NCI-H345 treated with DMSO at 0.1 percent for 48 hours (cell line): ENCODE results near the gene RAI2.

ENCODE experiments used
- DNase-seq: peaks from one replicate; lab custom pipeline; 2025; ENCODE audit not compliant: unreplicated experiment; lab: John Stamatoyannopoulos, UW

The RAI2 gene

GRCh38 chrX:17860811-17861488, at the start of gene RAI2:
TSS of gene RAI2 (minus strand) at chrX:17861298. CDS start at chrX:17802010, 59,288 bp downstream.
- no peak for DNase-seq

- DNase-seq = no peak
Observed at GRCh38 chrX:17888421-17888820, 27.3 kb upstream of the RAI2 start.

GRCh38 chrX:17882680-17883079, 21.6 kb upstream of the RAI2 start:
- DNase-seq = no peak

GRCh38 chrX:17878028-17878670, 17.1 kb upstream of the RAI2 start:
- DNase-seq = no peak

GRCh38 chrX:17876135-17876534, 15.0 kb upstream of the RAI2 start:
- DNase-seq = no peak

- no peak for DNase-seq
Observed at GRCh38 chrX:17869580-17869979, 8.5 kb upstream of the RAI2 start.

GRCh38 chrX:17861489-17862011, 452 bp upstream of the RAI2 start:
- DNase-seq = no peak

GRCh38 chrX:17860179-17860780, 818 bp downstream of the RAI2 start:
- no peak for DNase-seq

- no peak for DNase-seq
Observed at GRCh38 chrX:17859609-17860178, 1.4 kb downstream of the RAI2 start.

GRCh38 chrX:17854531-17854930, 6.6 kb downstream of the RAI2 start:
- DNase-seq = no peak

- no peak for DNase-seq
Observed at GRCh38 chrX:17854069-17854468, 7.0 kb downstream of the RAI2 start.

GRCh38 chrX:17851874-17852273, 9.2 kb downstream of the RAI2 start:
- DNase-seq = no peak

GRCh38 chrX:17848545-17849265, 12.4 kb downstream of the RAI2 start:
- DNase-seq = no peak

- DNase-seq = no peak
Observed at GRCh38 chrX:17846045-17846444, 15.1 kb downstream of the RAI2 start.

GRCh38 chrX:17844236-17844635, 16.9 kb downstream of the RAI2 start:
- no peak for DNase-seq

GRCh38 chrX:17842769-17843525, 18.2 kb downstream of the RAI2 start:
- no peak for DNase-seq

- DNase-seq = no peak
Observed at GRCh38 chrX:17839269-17839668, 21.8 kb downstream of the RAI2 start.

- no peak for DNase-seq
Observed at GRCh38 chrX:17836830-17837229, 24.3 kb downstream of the RAI2 start.

GRCh38 chrX:17833954-17834353, 27.1 kb downstream of the RAI2 start:
- DNase-seq = no peak

GRCh38 chrX:17831255-17831654, 29.8 kb downstream of the RAI2 start:
- DNase-seq = no peak
